Activated CD8-positive, alpha-beta memory T cell treated with anti-CD3 and anti-CD28 coated beads for 48 hours (primary cell): ENCODE data around the gene BABAM2.
"Not testable (repeated sequence)": the region's sequence is repeated elsewhere in the genome, so short reads cannot be mapped to it uniquely, and the experiment has no call there.

Experiments used
- DNase-seq, 3 experiments: peaks; one replicate each; pipeline ENCODE4 v3.0.0-alpha.2; 2020; ENCODE audit warnings: low read depth in 2 of 3, low spot score in 2 of 3

Gene BABAM2

GRCh38 chr2:27875089-27875881 lies 15.2 kb upstream of the BABAM2 start:
- no peak for DNase-seq

- no peak for DNase-seq
Observed at GRCh38 chr2:27878825-27879224, 11.7 kb upstream of the BABAM2 start.

- not testable (repeated sequence) for DNase-seq
Observed at GRCh38 chr2:27881815-27882583, 8.5 kb upstream of the BABAM2 start.

- DNase-seq = not testable (repeated sequence)
Observed at GRCh38 chr2:27882584-27882922, 8.0 kb upstream of the BABAM2 start.

GRCh38 chr2:27884601-27885000 lies 5.9 kb upstream of the BABAM2 start:
- DNase-seq = no peak

- no peak for DNase-seq
Observed at GRCh38 chr2:27885234-27885633, 5.3 kb upstream of the BABAM2 start.

GRCh38 chr2:27885661-27886060 lies 4.9 kb upstream of the BABAM2 start:
- no peak for DNase-seq

GRCh38 chr2:27886322-27886721 lies 4.2 kb upstream of the BABAM2 start:
- DNase-seq = no peak

GRCh38 chr2:27887111-27887510 lies 3.4 kb upstream of the BABAM2 start:
- DNase-seq = no peak

- no peak for DNase-seq
Observed at GRCh38 chr2:27887830-27888229, 2.7 kb upstream of the BABAM2 start.

GRCh38 chr2:27888790-27889189 lies 1.7 kb upstream of the BABAM2 start:
- DNase-seq = no peak

GRCh38 chr2:27889774-27890145 lies 769 bp upstream of the BABAM2 start:
- no peak for DNase-seq

GRCh38 chr2:27890924-27891672 lies 569 bp downstream of the BABAM2 start:
- peak; percentile 68 to 87 (median 74) for DNase-seq

GRCh38 chr2:27891673-27892105 lies 1.2 kb downstream of the BABAM2 start:
- no peak for DNase-seq

- DNase-seq = no peak
Observed at GRCh38 chr2:27893006-27893405, 2.5 kb downstream of the BABAM2 start.

- no peak for DNase-seq
Observed at GRCh38 chr2:27897717-27898116, 7.2 kb downstream of the BABAM2 start.

GRCh38 chr2:27901234-27901633 lies 10.7 kb downstream of the BABAM2 start:
- no peak for DNase-seq

GRCh38 chr2:27902098-27902497 lies 11.6 kb downstream of the BABAM2 start:
- no peak for DNase-seq

GRCh38 chr2:27903018-27903417 lies 12.5 kb downstream of the BABAM2 start:
- no peak for DNase-seq

- DNase-seq = no peak
Observed at GRCh38 chr2:27903649-27904404, 13.3 kb downstream of the BABAM2 start.

- DNase-seq = no peak
Observed at GRCh38 chr2:27904405-27904665, 13.8 kb downstream of the BABAM2 start.
